GM12878 (cell line): ENCODE results near the gene TEX51. TPM values are rescaled to one million over a fixed set of nuclear protein-coding genes. Genes with fewer than 3 reads are reported as not detected.

Source experiments
- ATAC-seq: fragments of 200-7000 bp; cut with Tn5 transposase; 3 replicates; pipeline ENCODE4 v1.9.1; 2020; ENCODE audit warnings: mild to moderate bottlenecking, moderate library complexity
- BruUV-seq: library from RNA; stranded (reverse); fragments of 400-500 nt; replicated peaks from 2 replicates; lab custom pipeline; 2021; lab: Mats Ljungman, UMichigan
- CTCF ChIA-PET: fragments of 300-600 bp; sonication (Branson Sonifier 250); formaldehyde crosslinking; extraction: SDS; loops from one replicate; lab custom pipeline; 2021; ENCODE audit warnings: inconsistent platforms; lab: Yijun Ruan, JAX
- POLR2A ChIA-PET: fragments of 350-600 bp; formaldehyde crosslinking; extraction: SDS; loops from one replicate; lab custom pipeline; 2021; ENCODE audit warnings: inconsistent platforms; lab: Charles Lee
- RAD21 ChIA-PET: fragments of 300-600 bp; sonication (Branson Sonifier 250); formaldehyde crosslinking; loops from one replicate; lab custom pipeline; 2023; ENCODE audit warnings: antibody characterized with exemption; ENCODE audit not compliant: unreplicated experiment; lab: Charles Lee
- SMC1A ChIA-PET: fragments of 300-600 bp; sonication (Branson Sonifier 250); formaldehyde crosslinking; loops from one replicate; lab custom pipeline; 2023; ENCODE audit not compliant: unreplicated experiment, uncharacterized antibody; lab: Charles Lee
- DNase-seq: peaks from one replicate; pipeline ENCODE4 v3.0.0-alpha.2; 2011; ENCODE audit warnings: low read depth, low spot score
- FAIRE-seq: peaks from 3 replicates; lab custom pipeline; 2011; peaks lifted over from hg19 to GRCh38; lab: Jason Lieb, UNC
- H2AFZ ChIP-seq: 2 replicates; pipeline ENCODE4 v1.6.0; 2011; ENCODE audit warnings: low read depth, low read length, control low read depth; ENCODE audit not compliant: control insufficient read depth
- H3K27ac ChIP-seq: 2 replicates; pipeline ENCODE4 v1.5.1; 2011; ENCODE audit warnings: control low read depth; ENCODE audit not compliant: control insufficient read depth, insufficient read depth
- H3K27me3 ChIP-seq, 2 experiments: replicated peaks in 1 of 2; 2 replicates each; pipeline versions ENCODE4 v1.6.0 to v1.6.1; 2011; ENCODE audit warnings: low read length in 1 of 2; ENCODE audit not compliant: control insufficient read depth in 2 of 2, insufficient read depth in 2 of 2
- H3K36me3 ChIP-seq, 2 experiments: 2 replicates each; pipeline ENCODE4 v1.5.1; 2011; ENCODE audit warnings: low read length in 1 of 2; ENCODE audit not compliant: control insufficient read depth in 2 of 2, insufficient read depth in 2 of 2
- H3K4me1 ChIP-seq: 2 replicates; pipeline ENCODE4 v1.6.1; 2011; ENCODE audit warnings: mild to moderate bottlenecking, low read length, moderate library complexity, mixed read lengths; ENCODE audit not compliant: control insufficient read depth, insufficient read depth
- H3K4me2 ChIP-seq: 2 replicates; pipeline ENCODE4 v1.6.0; 2011; ENCODE audit warnings: control low read depth; ENCODE audit not compliant: control insufficient read depth, insufficient read depth
- H3K4me3 ChIP-seq: fragments of 200-600 bp; sonication (generic); 2 replicates; pipeline ENCODE4 v1.5.1; 2016
- H3K79me2 ChIP-seq: 2 replicates; pipeline ENCODE4 v1.6.0; 2011; ENCODE audit warnings: low read length; ENCODE audit not compliant: control insufficient read depth, insufficient read depth
- H3K9ac ChIP-seq: 2 replicates; pipeline ENCODE4 v1.8.0; 2011; ENCODE audit warnings: low read length, control low read depth, mixed read lengths; ENCODE audit not compliant: control insufficient read depth, insufficient read depth
- H3K9me3 ChIP-seq: replicated peaks from 3 replicates; pipeline ENCODE4 v1.5.1; 2011; ENCODE audit warnings: mild to moderate bottlenecking, low read length; ENCODE audit not compliant: control insufficient read depth, insufficient read depth
- H4K20me1 ChIP-seq: 2 replicates; pipeline ENCODE4 v1.6.0; 2011; ENCODE audit not compliant: control insufficient read depth, insufficient read depth
- BACH1 ChIP-seq: fragments of 450-650 bp; IDR thresholded peaks from 2 replicates; pipeline ENCODE4 v1.6.1; 2017; ENCODE audit warnings: mild to moderate bottlenecking, borderline replicate concordance
- FOS ChIP-seq: IDR thresholded peaks from 3 replicates; pipeline ENCODE4 v1.6.1; 2011; ENCODE audit warnings: borderline replicate concordance; ENCODE audit not compliant: insufficient read length; ENCODE audit errors: extremely low read depth
- FOXK2 ChIP-seq: fragments of 450-650 bp; IDR thresholded peaks from 2 replicates; pipeline ENCODE4 v1.6.1; 2017; ENCODE audit warnings: mild to moderate bottlenecking, moderate library complexity
- KDM1A ChIP-seq: fragments of 200-600 bp; sonication (generic); IDR thresholded peaks from 2 replicates; pipeline ENCODE4 v1.6.1; 2016; ENCODE audit warnings: borderline replicate concordance
- NRF1 ChIP-seq: conservative IDR thresholded peaks from 2 replicates; pipeline ENCODE4 v1.6.1; 2011; ENCODE audit warnings: mild to moderate bottlenecking, low read depth, low read length, improper control_type of control experiment
- RBBP5 ChIP-seq: fragments of 200-600 bp; sonication (generic); conservative IDR thresholded peaks from 2 replicates; pipeline ENCODE4 v1.6.1; 2016
- SREBF1 ChIP-seq: IDR thresholded peaks from 2 replicates; pipeline ENCODE4 v1.6.1; 2012; ENCODE audit warnings: mild to moderate bottlenecking, low read length
- SUPT20H ChIP-seq: IDR thresholded peaks from 2 replicates; pipeline ENCODE4 v1.6.1; 2011; ENCODE audit warnings: low read depth, mild to moderate bottlenecking, low read length, moderate library complexity, borderline replicate concordance; ENCODE audit not compliant: control insufficient read depth
- TCF12 ChIP-seq: IDR thresholded peaks from 2 replicates; pipeline ENCODE4 v1.6.1; 2011; ENCODE audit warnings: low read depth, mild to moderate bottlenecking, low read length
- WGBS: methylation state at CpG from one replicate; pipeline ENCODE4 v1.1.6; 2016; ENCODE audit warnings: low lambda C conversion rate; ENCODE audit not compliant: insufficient replicate concordance, insufficient coverage; ENCODE audit errors: missing lambda C conversion rate; 5-methylcytosine and 5-hydroxymethylcytosine counted together
- in situ Hi-C: fragments of 300-500 bp; cut with MboI; formaldehyde crosslinking; loops from 9 replicates; pipeline ENCODE4 v1.14.3; 2018; ENCODE audit warnings: mixed read lengths
- intact Hi-C: fragments of 100-400 bp; cut with micrococcal nuclease; formaldehyde crosslinking; loops from one replicate; pipeline ENCODE4 v1.14.2; 2022; ENCODE audit not compliant: unreplicated experiment
- polyA plus RNA-seq, 11 experiments: library from polyadenylated mRNA; depleted of rRNA in 4 of 11; unstranded in 6 of 11; stranded (reverse) in 5 of 11; fragments of >200 nt; fragmentation: Nextera tagmentation in 4 of 11; fragmentation: Illumina TruSeq in 1 of 11; extraction: Ambion mirVana in 4 of 11; extraction: Trizol in 1 of 11; gene quantifications; 1 replicate in 1 of 11; 2 replicates in 10 of 11; pipeline versions ENCODE4 v1.2.1 to v1.2.3, GENCODE V29; 2011 to 2016; ENCODE audit warnings: inconsistent platforms in 2 of 11, missing spikeins in 2 of 11, low read depth in 1 of 11
- total RNA-seq, 4 experiments: library from RNA; depleted of rRNA in 3 of 4; stranded (reverse); fragments of >200 nt in 3 of 4; fragmentation: Illumina TruSeq in 1 of 4; extraction: Trizol in 1 of 4; gene quantifications; 2 replicates each; pipeline versions ENCODE4 v1.2.1 to v1.2.3, GENCODE V29; 2013 to 2021
- TF ChIP-seq, protein P1 (sequence below): fragments of 450-650 bp; IDR thresholded peaks from 2 replicates; pipeline ENCODE4 v1.6.1; 2014; ENCODE audit warnings: mild to moderate bottlenecking
- TF ChIP-seq, protein P2 (sequence below): IDR thresholded peaks from 2 replicates; pipeline ENCODE4 v1.6.1; 2011; ENCODE audit warnings: mild to moderate bottlenecking, low read depth, low read length, moderate library complexity; ENCODE audit not compliant: insufficient replicate concordance
- TF ChIP-seq, protein P3 (sequence below): fragments of 150-350 bp; IDR thresholded peaks from 2 replicates; pipeline ENCODE4 v1.6.1; 2014; ENCODE audit warnings: mild to moderate bottlenecking, low read depth, low read length
- TF ChIP-seq, protein P4 (sequence below): fragments of 450-650 bp; IDR thresholded peaks from 2 replicates; pipeline ENCODE4 v1.6.1; 2016; ENCODE audit warnings: mild to moderate bottlenecking
- TF ChIP-seq, protein P5 (sequence below): fragments of 450-650 bp; IDR thresholded peaks from 2 replicates; pipeline ENCODE4 v1.6.1; 2018; ENCODE audit warnings: borderline replicate concordance, mild to moderate bottlenecking; ENCODE audit not compliant: partially characterized antibody
- TF ChIP-seq, protein P6 (sequence below), 3 experiments: IDR thresholded peaks in 2 of 3; conservative IDR thresholded peaks in 1 of 3; 2 replicates each; pipeline ENCODE4 v1.5.1; 2011; ENCODE audit warnings: low read depth in 3 of 3, low read length in 3 of 3, mild to moderate bottlenecking in 3 of 3, control low read depth in 2 of 3, moderate library complexity in 2 of 3, inconsistent platforms in 1 of 3, mixed read lengths in 1 of 3; ENCODE audit not compliant: control insufficient read depth in 2 of 3, insufficient read depth in 1 of 3; ENCODE audit errors: extremely low read depth in 1 of 3

TEX51 gene
- total and polyA plus RNA-seq, 10 of the 15 experiments (the other 5 are each of a cell fraction or from before 2014, with no cell fraction given) = not detected

DNA sequence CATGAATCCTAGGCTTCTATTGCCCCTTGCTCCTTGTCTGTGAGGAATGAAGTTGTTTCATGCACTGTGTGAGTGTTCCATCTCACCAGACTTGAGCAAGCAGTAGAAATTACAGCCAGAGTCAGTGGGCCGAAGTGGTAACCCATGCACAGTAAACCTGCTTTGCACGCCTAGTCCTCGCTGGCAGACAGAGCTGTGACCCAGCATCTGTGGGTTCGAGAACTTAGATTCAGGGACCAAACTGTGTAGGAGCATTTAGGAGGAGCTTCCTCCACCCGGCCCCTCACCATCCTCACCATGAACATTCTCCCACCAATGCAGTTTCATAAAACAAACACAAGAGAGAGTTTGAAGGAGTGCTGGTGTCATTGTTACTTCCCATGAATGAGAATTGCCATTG, 21.6 kb upstream of the TEX51 start:
- RAD21 ChIA-PET = no interaction called here
- WGBS = 54% methylated on average over 5 of the region's 5 CpGs
- in situ Hi-C loops (no loop called here), intact Hi-C loops (no loop called here)
- SMC1A ChIA-PET = no interaction called here
- H3K36me3 ChIP-seq = no peaks in the 10 kb centered on the region
- ATAC-seq (no peak), FAIRE-seq (no peak), DNase-seq (no peak)
- H3K4me1 ChIP-seq = no peaks in the 10 kb centered on the region
- no TSS peak for BruUV-seq
- POLR2A ChIA-PET = no interaction called here
- no peak overlapping the region for H3K27ac ChIP-seq
- H3K4me2 ChIP-seq = no peak overlapping the region
- no peak overlapping the region for H2AFZ ChIP-seq
- no peak overlapping the region for H3K9ac ChIP-seq
- no peaks in the 10 kb centered on the region for H3K79me2 ChIP-seq
- no peaks in the 10 kb centered on the region for H3K27me3 ChIP-seq
- H3K9me3 ChIP-seq = no peaks in the 10 kb centered on the region
- no peak overlapping the region for H3K4me3 ChIP-seq
- CTCF ChIA-PET = no interaction called here
- no peaks in the 10 kb centered on the region for H4K20me1 ChIP-seq
- TF ChIP-seq, protein P1, sequence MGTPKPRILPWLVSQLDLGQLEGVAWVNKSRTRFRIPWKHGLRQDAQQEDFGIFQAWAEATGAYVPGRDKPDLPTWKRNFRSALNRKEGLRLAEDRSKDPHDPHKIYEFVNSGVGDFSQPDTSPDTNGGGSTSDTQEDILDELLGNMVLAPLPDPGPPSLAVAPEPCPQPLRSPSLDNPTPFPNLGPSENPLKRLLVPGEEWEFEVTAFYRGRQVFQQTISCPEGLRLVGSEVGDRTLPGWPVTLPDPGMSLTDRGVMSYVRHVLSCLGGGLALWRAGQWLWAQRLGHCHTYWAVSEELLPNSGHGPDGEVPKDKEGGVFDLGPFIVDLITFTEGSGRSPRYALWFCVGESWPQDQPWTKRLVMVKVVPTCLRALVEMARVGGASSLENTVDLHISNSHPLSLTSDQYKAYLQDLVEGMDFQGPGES = no peak
- TF ChIP-seq, protein P2, sequence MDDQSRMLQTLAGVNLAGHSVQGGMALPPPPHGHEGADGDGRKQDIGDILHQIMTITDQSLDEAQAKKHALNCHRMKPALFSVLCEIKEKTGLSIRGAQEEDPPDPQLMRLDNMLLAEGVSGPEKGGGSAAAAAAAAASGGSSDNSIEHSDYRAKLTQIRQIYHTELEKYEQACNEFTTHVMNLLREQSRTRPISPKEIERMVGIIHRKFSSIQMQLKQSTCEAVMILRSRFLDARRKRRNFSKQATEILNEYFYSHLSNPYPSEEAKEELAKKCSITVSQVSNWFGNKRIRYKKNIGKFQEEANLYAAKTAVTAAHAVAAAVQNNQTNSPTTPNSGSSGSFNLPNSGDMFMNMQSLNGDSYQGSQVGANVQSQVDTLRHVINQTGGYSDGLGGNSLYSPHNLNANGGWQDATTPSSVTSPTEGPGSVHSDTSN = no peak
- TF ChIP-seq, protein P3, sequence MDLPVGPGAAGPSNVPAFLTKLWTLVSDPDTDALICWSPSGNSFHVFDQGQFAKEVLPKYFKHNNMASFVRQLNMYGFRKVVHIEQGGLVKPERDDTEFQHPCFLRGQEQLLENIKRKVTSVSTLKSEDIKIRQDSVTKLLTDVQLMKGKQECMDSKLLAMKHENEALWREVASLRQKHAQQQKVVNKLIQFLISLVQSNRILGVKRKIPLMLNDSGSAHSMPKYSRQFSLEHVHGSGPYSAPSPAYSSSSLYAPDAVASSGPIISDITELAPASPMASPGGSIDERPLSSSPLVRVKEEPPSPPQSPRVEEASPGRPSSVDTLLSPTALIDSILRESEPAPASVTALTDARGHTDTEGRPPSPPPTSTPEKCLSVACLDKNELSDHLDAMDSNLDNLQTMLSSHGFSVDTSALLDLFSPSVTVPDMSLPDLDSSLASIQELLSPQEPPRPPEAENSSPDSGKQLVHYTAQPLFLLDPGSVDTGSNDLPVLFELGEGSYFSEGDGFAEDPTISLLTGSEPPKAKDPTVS = no peak
- TF ChIP-seq TCF12 = no peak
- no peak for TF ChIP-seq BACH1
- no peak for TF ChIP-seq FOS
- no peak for TF ChIP-seq NRF1
- TF ChIP-seq RBBP5 = no peak
- TF ChIP-seq, protein P4, sequence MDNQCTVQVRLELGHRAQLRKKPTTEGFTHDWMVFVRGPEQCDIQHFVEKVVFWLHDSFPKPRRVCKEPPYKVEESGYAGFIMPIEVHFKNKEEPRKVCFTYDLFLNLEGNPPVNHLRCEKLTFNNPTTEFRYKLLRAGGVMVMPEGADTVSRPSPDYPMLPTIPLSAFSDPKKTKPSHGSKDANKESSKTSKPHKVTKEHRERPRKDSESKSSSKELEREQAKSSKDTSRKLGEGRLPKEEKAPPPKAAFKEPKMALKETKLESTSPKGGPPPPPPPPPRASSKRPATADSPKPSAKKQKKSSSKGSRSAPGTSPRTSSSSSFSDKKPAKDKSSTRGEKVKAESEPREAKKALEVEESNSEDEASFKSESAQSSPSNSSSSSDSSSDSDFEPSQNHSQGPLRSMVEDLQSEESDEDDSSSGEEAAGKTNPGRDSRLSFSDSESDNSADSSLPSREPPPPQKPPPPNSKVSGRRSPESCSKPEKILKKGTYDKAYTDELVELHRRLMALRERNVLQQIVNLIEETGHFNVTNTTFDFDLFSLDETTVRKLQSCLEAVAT = no peak
- TF ChIP-seq SUPT20H = no peak
- TF ChIP-seq, protein P5, sequence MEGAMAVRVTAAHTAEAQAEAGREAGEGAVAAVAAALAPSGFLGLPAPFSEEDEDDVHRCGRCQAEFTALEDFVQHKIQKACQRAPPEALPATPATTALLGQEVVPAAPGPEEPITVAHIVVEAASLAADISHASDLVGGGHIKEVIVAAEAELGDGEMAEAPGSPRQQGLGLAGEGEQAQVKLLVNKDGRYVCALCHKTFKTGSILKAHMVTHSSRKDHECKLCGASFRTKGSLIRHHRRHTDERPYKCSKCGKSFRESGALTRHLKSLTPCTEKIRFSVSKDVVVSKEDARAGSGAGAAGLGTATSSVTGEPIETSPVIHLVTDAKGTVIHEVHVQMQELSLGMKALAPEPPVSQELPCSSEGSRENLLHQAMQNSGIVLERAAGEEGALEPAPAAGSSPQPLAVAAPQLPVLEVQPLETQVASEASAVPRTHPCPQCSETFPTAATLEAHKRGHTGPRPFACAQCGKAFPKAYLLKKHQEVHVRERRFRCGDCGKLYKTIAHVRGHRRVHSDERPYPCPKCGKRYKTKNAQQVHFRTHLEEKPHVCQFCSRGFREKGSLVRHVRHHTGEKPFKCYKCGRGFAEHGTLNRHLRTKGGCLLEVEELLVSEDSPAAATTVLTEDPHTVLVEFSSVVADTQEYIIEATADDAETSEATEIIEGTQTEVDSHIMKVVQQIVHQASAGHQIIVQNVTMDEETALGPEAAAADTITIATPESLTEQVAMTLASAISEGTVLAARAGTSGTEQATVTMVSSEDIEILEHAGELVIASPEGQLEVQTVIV = no peak
- no peak for TF ChIP-seq SREBF1
- TF ChIP-seq FOXK2 = no peak
- TF ChIP-seq KDM1A = no peak
- TF ChIP-seq, protein P6, sequence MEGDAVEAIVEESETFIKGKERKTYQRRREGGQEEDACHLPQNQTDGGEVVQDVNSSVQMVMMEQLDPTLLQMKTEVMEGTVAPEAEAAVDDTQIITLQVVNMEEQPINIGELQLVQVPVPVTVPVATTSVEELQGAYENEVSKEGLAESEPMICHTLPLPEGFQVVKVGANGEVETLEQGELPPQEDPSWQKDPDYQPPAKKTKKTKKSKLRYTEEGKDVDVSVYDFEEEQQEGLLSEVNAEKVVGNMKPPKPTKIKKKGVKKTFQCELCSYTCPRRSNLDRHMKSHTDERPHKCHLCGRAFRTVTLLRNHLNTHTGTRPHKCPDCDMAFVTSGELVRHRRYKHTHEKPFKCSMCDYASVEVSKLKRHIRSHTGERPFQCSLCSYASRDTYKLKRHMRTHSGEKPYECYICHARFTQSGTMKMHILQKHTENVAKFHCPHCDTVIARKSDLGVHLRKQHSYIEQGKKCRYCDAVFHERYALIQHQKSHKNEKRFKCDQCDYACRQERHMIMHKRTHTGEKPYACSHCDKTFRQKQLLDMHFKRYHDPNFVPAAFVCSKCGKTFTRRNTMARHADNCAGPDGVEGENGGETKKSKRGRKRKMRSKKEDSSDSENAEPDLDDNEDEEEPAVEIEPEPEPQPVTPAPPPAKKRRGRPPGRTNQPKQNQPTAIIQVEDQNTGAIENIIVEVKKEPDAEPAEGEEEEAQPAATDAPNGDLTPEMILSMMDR (IDR thresholded peaks at IDR 0.05 in 2 of 3, conservative IDR thresholded peaks at IDR 0.05 in 1 of 3; ENCODE audit: control insufficient read depth in 2 of 3, extremely low read depth in 1 of 3, insufficient read depth in 1 of 3, low read depth in 3 of 3, low read length in 3 of 3) = no peak
